IPS-NIHi11 (cell line): ENCODE data around the gene PIP4K2A.

Experiments used
- DNase-seq: peaks from one replicate; pipeline ENCODE4 v3.0.0; 2012; ENCODE audit warnings: mixed read lengths, low spot score

Gene PIP4K2A

DNA sequence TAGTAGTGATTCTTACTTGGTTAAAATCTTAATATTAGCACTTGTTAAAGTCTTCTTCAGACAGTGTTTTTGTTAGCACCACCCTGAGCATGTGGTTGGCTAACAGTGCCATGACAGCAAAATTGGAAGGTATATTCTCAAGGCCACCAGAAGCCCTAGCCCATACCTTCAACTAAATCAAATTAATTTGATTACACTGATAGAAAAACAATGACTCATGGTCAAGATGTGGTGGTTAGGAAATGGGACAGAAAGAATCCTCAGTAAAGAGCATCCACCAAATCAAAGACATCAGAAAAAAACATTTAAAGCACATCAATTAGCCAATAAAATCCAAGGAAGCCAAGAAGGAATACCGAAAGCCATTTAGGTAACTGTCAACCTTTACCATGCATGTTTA lies 75.5 kb downstream of the PIP4K2A start:
- DNase-seq: no peak

DNA sequence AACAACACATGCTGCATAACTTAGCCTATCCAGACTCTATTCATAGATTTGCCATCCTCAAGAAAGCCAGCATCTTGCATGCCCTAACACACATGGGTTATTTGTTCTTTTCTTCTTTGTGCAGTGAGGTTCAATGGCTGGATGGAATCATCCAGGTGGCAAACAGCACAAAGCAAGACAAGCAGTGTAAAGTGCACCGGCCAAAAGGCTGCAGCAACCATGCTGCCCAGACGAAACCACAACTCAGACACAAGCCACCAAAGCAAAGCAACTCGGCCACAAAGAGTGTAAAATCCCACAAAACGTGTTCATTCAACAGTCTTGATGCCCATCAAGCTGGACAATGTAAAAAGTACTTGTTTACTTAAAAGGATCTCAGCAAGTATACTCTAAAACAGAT lies 76.9 kb downstream of the PIP4K2A start:
- no peak for DNase-seq

DNA sequence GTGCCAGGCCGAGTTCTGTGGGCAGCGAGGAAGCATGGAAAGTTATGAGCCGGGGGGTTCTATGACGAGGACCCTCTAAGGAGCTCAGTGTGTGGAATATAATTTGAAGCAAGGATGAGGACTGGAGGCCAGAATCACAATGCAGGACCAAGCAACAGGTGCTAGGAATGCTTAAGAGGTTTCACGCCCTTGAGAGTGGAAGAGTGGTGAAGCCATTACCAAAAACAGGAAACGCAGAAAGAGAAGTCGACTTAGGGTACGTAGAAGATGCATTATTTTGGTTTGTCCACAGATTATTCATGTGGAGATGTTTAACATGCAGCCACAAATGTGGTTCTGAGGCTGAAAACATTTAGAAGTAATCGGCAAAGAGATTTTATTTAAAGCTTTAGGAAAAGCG lies 78.7 kb downstream of the PIP4K2A start:
- DNase-seq: no peak

DNA sequence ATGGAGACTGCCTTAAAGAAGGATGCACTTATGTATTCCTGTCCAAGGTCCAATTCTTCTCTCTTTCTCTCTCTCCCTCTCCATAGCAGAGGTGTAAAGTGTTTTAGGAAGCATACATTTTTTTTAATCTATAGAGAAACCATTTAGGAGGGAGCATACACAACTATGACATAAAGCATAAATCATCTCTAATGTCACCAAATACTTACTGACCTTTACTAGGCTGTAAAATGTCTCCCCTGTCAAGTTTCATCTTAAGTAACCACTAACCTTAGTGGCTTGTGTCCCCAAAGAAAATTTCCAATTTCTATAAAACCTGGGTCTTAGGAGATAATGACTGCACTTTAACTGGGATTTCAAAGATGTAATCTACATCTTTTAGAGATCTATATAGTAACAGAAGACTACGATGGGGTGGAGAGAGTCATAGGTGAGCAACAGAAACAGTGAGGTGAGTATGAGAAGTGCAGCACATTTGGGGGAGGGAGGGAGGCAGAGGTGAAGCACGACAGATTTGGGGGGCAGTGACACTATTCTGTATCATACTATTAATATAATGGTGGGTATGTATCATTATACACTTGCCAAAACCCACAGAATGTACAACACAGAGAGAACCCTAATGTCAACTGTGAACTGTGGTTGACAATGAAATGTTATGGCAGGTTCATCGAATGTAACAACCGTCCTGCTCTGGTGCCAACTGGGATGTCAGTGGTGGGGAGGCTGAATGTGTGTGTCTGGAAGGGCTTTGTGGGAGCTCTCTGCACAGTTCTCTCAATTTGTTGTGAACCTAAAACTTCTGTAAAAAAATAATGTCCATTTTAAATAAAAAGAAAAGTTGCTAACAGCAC lies 79.5 kb downstream of the PIP4K2A start:
- DNase-seq: no peak

DNA sequence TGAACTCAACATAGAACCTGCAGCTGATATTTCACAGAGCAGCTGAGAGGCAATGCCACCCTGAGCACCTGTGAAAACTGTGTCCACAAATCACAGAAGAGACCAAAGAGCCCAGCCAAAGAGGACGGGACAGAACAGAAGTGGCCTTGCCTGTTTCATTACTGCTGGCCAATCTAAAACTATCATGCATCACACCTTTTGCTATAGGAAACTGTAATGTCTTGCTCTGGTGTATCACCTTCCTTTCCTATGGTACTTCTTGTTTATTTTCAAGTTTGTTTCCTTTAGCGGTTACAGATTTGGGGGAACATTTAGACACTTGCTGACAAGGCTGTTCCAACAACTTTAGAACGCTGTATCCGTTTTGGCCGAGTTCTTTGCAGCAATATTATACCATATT lies 80.3 kb downstream of the PIP4K2A start:
- DNase-seq: no peak

DNA sequence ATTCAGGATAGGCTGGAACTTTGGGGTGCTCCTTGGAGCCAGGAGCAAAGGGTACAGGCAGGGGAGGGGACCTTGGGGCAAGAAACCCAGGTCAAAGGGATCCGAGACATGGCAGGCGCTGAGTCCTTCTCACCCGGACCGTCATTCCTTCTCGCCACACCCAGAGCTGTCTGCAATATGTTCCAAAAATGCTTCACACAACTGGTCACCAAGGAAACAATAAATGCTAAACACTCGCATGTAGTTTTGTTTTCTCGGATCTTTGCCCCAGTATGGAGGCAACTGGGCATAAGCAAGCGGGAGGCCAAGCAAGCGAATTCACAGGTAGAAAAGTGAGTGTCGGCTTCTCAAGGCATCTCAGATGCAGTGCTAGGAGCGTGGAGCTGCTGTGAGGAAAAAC lies 80.8 kb downstream of the PIP4K2A start:
- DNase-seq: no peak

DNA sequence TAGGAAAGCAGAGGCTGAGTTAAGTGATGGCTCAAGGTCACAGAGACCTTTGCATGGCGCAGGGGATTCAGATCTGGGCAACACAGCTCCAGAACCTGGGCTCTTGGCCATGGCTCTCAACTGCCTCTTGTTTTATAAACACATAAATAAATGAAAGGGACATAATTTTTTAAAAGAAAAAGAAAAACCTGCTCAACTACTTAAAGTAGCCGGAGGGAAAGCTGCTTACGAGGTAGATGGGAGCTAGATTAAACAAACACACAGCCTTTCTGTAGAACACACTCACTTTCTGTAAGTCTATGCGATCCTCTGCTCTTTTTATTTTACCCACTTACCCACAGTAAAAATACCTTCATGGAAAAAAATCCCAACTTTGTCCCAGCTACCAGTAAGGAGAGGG lies 81.3 kb downstream of the PIP4K2A start:
- no peak for DNase-seq

DNA sequence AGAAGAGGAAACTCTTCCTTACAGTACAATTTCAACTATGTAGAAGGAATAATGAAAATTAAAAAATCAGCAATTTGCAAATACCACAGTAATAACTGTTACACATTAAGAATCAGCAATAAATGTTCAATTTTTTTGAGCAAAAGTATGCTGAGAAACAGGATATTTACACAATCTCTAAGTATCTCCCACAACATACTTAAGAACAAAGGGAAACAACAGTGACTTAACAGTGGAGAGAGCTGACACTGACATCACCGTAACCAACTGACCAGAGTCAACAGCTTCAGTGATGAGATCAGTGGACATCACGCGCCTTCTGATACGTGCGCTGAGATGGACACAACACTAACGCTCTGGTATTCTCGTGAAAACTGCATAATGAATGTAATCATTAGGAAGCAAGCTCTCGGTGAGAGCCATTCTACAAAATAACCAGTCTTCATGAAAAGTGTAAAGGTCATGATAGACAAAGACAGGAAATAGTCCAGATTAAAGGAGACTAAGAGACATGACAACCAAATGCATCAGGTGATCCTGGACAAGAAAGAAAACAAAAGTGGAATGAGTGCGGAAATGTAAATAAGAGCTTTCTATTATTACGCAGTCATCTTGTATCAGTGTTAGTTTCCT lies 82.6 kb downstream of the PIP4K2A start:
- DNase-seq: no peak

DNA sequence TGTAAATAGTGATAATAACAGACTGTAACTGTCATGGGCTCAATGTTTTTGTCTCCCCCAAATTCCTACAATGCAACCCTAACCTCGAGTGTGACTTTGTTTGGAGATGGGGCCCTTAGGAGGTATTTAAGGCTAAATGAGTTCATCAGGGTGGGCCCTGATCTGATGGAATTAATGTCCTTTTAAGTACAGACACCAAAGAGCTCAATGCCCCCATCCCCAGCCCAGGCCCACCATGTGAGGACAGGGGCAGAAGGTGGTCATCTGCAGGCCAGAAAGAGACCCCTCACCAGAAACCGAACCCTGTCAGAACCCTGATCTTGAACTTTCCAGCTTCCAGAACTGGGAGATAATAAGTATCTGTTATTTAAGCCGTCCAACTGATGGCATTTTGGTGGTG lies 83.2 kb downstream of the PIP4K2A start:
- no peak for DNase-seq

DNA sequence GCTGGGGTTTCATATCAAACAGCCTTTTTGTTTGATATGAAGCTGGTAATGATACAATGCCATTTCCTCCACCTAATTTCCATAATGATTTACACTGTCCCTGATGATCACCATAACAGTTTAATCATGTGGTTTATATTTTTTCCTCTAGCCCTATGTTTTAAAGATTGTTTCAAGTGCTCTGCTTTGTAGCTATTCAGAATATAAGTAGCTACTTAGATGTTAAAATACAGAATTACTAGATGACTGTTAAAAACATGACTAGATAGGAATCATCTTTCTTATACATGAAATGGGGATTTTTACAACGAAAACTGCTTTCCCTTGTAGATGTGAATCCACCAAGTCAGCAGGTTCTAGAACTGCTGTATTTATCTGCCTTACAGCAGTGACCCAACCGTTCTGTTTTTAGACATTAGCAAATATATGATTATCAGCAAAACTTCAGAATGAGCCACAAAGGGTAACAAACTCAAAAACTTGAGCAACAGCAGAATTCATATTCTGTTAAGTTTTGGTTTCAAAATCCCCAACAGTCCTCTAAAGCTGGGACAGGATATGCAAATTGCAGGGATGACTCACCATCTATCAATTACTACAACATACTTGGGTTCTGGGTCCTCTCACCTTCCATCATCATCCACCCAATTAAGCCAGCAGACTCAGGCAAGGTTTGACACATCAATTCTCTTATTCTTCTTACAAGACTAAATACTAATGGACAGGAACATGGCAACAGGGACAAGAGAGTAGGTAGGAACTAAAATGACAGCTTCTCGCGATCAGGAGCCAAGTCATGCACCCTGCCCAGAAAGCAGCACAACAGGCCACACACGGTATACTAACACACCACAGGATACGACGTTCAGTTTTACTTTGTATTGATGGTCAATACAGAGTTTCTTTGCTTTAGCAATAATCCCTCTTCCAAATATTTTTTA lies 83.9 kb downstream of the PIP4K2A start:
- no peak for DNase-seq

DNA sequence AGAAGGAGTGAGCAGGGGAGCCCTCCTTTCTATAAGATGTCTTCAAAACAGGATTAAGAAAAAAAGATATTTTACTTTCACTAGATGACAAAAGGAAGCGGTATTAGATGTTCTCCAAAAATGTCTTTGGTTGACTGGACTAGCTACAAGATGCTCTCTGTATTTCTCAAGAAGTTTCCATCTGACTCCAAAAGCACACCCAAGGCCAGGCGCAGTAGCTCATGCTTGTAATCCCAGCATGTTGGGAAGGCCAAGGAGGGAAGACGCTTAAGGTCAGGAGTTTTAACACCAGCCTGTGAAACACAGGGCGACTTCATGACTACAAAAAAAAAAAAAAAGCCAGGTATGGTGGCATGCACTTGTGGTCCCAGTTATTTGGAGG lies 84.5 kb downstream of the PIP4K2A start:
- DNase-seq: no peak

DNA sequence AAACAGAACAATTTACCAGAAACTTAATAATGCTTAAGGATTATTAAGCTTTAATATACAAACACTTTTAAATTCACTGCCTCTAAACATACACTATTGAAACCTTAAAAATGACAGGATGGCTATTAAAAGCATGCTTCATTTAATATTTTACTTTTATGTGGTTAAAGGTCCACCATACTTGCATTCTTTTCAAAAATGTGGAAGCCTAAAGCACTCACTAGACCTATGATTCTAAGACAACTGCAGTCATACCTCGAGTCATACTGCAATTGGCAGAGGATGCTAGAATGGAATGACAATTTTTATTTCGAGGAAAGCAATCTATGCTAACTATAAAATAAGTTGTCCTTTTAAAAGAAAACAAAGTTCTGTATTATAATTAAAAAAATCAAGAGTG lies 85.3 kb downstream of the PIP4K2A start:
- DNase-seq: no peak

DNA sequence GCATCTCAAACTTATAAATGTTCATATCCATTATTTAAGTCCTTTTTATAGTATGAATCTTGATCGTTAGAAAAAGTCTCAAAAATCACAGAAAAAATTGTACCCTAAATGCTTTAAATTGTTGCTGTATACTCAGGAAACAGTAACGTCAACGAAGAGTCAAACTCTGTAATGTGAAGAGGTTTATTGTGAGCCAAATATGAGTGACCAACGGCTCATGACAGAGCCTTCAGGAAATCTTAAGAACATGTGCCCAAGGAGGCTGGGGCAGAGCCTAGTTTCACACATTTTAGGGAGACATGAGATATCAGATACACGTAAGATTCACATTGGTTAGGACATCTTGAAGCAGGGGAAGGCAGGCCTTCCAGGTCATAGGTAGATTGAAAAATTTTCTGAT lies 86.1 kb downstream of the PIP4K2A start:
- DNase-seq: no peak

DNA sequence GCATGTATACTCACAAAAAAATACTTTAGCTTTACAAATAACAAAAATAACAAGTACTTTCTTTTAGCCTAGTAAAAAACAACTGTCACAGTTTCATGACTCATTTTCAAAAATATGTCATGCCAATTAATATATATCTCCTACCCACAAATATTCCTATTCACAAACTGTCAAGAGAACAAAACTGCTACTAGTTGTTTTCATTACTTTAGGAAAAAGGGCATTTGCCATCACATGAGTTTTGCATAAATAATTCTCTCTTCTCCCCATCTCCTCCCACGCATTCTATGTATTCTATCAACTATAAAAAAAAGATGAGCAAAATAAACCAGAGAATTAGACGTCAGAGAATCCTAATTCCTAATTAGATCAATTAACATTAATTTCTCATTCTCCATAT lies 87.6 kb downstream of the PIP4K2A start:
- no peak for DNase-seq

DNA sequence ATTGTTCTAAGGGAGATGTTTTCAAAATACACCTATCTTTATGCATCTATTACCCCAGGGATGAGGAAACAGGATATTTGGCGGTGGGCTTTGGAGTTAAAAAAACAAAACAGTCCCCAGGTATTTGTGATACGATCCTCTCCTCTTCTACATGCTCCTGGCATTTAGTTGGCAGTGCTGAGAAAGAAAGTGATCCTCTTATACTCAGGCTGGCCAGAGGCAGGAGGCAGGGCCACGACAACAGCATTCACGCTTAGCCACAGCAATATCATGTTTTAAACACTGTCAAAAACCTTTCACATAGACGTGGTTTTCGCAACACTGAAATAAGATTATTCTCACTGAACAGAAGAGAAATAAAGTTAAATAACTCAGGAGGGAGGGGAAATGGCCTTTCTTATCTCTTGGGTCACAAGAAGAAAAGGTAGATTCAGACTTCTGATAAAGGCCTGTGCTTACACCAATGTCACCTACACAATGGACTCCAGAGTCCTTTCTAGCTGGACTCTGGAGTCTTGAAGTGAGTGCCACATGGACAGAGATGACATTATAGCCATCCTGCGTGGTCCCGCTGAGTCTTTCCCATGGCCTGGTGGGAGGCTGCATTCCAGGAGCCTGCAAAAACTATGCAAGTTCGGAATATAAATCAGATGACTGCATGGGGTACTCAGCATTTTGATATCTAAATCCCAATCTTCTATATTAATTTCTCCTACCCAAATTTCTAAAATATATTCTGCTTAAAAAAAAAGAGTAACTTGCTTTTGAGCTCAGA lies 88.7 kb downstream of the PIP4K2A start:
- DNase-seq: no peak

DNA sequence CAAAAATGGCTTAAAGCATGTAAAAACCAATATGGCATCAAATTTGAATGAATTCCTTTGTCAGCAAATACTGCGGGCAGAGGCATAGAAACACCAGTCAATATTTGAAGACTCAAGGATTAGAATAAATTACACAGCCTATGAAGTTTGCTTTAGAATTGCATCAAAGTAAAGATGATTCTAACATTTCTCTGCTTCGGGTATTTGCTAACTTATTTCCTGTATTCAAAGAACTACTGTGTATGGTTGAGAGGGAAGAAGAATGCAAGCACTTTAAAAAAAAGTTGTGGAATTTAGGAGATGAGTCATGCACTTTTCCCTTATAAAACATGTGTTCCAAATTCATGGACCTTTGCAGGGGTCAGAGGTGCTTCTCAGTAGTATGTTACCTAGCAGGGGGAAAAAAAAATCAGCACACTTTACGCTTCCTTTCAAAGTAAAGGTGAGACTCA lies 90.1 kb downstream of the PIP4K2A start:
- no peak for DNase-seq

DNA sequence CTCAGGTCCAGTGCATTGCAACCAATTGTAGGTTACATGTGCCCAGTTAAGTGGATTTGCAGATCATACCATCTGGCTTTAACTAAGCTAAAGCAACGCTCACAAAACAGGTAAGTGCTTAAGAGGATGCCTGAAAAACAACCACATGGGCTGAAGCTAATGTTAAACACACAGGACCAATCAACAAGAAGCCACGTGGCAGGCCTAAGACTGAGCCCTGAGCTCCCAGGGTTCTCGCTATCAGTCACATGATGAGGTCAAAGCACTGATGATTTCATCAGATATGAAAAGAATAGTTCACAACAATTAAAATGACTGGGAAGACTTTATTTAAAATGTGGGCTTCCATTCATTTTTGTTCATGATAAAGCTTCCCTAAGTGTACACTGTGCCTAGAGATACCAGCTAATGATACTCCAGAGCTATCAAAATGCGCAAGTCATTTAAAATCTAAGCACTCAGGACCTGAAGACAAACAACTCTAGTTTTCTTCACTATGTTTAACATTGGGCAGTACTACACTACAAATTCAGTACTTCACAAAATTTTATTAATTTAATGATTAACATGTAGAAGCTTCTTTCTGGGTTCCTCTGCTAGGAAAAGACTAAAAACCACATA lies 90.6 kb downstream of the PIP4K2A start:
- DNase-seq: no peak

DNA sequence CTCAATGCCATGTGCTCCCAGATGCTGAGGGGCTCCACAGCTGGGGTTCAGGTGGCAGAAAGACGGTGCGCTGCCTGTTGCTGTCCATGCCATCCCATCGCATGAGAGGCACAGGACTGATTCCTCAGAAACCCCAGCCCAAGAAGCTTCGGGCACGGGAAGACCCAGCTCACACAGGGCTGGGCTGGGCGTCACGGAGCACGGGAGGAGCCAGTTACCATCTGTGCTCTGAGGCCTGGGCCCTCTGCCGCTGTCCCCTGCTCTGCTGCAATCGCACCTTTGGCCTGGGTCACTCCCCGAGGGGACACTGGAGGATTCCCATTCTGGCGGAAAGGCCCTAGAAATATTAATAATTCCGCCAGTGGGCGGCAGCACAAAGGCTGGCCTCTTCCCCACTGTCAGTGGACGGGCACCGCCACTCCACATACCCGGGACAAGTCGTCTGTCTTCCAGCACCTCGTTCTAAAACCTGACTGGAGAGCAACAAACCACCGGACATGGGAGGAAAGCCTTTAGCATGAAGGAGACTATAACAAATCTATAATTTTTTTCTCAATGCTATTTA lies 92.1 kb downstream of the PIP4K2A start:
- DNase-seq: no peak

DNA sequence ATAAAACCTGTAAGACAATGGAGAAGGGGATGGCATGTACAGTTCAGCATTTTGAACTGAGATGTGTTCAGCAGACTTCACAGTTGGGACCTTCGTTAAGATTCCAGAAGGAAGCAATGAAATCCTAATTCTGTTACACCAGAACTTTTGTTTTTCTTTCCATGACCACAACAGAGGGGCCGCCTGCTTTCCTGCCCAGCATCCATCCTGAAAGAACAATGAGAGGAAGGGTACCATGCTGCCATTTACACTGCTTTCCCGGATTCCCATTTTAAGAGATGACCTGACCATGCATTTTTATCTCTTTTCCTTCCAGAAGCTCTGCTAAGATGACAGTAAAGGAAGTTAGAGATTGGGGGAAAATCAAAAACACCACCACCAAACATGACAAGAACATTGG lies 92.7 kb downstream of the PIP4K2A start:
- no peak for DNase-seq

DNA sequence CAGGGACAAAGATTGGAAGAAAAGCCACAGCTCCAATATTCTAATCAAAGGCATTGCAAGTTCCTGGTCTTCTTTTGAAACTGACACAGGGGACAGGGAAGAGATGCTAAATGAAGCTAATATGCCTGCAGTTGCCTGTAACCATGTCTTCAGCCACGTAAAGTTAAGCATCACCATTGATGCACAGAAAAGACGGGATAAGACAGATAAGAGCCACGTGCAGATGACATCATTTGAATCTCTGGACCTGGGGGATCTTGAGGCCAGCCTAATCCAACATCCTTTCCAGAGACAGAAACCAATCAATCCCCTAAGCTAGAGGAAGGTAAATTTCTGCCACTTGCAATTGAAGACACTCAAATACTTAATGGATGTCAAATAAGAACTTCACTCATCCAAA lies 93.4 kb downstream of the PIP4K2A start:
- no peak for DNase-seq
